HFF-Myc (cell line): ENCODE measurements around the gene CYP46A1.

Source experiments
- DNase-seq: peaks from one replicate; pipeline ENCODE4 v3.0.0-alpha.2; 2011; ENCODE audit warnings: low read depth; ENCODE audit errors: extremely low read depth
- H3K4me3 ChIP-seq: replicated peaks from 2 replicates; pipeline ENCODE4 v1.5.1; 2011; ENCODE audit warnings: low read depth, mild to moderate bottlenecking, control low read depth, low read length
- TF ChIP-seq, protein P1 (sequence below): IDR thresholded peaks from 2 replicates; pipeline ENCODE4 v1.5.1; 2012; ENCODE audit warnings: mild to moderate bottlenecking, low read depth, low read length, control low read depth; ENCODE audit errors: missing control alignments

Gene CYP46A1

DNA sequence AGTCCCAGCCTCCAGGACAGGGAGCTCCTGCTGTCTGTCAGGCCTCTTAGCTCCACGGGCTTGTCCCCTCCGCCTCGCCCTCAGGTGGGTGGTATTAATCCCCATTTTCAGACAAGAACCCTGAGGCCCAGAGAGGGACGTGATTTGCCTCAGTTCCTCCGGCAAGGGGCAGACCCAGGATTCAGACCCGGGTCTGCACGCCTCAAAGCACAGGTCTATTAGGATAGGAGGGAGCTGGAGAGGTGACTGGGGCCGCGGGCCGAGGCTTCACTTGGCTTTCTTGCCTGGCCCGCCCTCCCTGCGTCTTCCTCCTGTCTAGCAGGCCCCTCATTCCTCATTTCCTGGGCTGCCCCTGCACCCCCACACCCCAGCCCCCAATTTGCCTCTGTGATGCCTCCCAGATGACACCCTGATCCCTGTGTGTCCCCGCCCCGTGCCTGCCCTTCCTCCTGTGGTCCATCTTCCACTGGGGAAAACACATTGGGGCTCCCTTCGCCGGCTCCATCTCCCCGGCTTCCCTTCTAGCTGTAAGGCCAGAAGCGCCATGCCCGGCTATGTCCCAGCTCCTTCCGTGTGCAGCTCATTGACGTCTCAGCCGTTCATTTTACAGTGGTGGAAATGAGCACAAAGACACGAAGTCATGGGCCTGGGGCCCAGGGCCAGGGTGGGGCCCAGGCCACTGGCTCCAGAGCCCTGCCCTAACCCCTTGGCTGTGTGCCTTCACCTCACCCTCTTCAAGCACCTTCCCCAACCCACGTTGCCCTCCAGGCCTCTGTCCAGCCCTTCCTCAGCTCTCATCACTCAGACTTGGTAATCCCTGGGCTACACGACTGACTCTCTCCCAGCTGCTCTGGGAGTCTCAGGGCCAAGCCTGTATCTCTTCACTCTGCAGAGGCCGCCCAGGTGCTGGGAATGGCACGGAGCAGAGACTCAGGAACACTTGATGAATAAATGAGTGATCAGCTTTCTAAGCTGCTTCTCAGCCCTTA is 15.5 kb upstream of the CYP46A1 start:
- TF ChIP-seq, protein P1, sequence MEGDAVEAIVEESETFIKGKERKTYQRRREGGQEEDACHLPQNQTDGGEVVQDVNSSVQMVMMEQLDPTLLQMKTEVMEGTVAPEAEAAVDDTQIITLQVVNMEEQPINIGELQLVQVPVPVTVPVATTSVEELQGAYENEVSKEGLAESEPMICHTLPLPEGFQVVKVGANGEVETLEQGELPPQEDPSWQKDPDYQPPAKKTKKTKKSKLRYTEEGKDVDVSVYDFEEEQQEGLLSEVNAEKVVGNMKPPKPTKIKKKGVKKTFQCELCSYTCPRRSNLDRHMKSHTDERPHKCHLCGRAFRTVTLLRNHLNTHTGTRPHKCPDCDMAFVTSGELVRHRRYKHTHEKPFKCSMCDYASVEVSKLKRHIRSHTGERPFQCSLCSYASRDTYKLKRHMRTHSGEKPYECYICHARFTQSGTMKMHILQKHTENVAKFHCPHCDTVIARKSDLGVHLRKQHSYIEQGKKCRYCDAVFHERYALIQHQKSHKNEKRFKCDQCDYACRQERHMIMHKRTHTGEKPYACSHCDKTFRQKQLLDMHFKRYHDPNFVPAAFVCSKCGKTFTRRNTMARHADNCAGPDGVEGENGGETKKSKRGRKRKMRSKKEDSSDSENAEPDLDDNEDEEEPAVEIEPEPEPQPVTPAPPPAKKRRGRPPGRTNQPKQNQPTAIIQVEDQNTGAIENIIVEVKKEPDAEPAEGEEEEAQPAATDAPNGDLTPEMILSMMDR, result no peak
- H3K4me3 ChIP-seq, result no peak overlapping the region
- DNase-seq, result no peak

DNA sequence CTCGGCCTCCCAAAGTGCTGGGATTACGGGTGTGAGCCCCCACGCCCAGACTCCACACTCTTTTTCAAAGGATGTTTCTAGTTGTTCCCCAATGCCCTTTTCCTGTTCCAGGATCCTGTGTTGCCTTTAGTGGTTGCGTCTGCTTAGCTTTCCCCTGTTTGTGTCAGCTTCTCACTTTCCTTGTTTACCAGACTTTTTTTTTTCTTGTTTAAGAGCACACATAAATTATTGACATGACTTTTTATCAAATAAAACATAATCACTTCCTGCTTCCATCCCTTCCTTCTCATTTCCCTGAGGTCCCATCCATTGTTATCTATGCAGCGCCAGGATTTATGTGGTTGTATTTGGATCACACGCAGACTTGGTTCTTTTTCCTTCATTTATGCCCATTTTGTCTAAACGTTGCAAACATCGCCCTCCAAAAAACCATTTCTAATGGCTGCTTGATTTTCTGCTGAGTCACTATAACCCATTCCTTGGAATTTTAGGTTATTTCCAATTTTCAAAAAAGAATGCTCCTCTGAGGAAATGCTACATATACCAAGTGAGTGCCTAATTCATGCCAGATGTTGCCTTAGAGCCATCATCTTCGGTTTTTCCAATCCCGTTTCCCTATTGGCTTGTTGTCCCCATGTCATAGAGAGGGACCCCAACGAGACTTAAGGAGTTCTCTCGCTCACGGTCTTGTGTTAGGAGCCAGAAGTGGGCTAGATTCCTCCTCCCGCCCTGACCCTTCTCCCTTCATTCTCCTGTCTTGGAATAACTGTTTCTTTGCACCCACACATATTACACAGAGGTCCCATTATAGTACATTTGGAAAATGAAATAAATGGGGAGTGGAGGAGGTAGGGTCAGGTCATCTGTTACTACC is 13.5 kb upstream of the CYP46A1 start:
- DNase-seq, result peak; percentile 43
- TF ChIP-seq, protein P1, result no peak

DNA sequence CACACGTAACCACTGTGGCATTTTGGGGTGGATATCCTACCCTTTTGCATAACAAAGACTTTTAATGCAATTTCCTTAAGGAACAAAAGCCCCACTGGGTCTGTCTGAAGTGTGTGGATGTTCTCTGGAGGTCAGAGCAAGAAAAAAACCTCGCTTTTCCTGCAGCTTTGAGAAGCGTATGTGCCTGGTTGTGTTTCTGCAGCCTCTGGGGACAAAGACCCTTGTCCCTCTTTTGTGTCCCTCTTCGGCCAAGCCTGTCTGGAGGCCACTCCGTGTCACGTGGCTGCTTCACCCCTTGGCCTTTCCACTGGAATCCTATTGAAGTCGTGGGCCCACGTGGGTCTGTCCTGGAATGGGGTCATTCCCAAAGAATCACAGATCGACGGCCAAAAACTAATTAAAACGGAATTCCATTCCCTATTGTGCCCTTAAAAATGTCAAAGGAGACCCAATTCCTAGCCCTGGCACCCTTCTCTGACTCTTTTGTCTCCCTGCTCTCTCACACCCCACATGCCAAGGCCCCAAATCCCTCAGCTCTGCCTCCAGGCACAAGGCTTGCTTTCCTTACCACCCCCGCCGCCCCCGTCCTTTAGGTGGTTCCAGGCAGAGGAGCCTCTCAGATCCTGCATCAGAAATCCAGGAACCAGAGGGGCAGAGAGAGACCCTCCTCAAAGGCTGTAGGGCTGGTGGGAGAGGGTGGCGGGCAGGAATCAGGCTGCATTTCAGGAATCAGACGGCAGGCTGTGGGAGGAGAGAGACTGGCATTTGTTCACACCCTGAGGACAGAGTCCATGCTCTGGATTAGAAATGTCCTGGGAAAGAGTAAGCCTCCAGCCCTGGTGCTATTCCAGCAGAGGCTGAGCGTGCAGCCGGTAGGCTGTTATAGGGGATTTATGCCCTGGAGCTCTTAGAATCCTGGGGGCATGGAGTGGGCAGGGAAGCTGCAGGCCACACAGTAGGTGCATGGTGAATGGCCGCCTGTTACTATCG is 12.6 kb upstream of the CYP46A1 start:
- no peak for DNase-seq
- H3K4me3 ChIP-seq, result no peak overlapping the region
- TF ChIP-seq, protein P1, result no peak

More for the DNA sequence above, 13.5 kb upstream of the CYP46A1 start:
- H3K4me3 ChIP-seq, result no peak overlapping the region

DNA sequence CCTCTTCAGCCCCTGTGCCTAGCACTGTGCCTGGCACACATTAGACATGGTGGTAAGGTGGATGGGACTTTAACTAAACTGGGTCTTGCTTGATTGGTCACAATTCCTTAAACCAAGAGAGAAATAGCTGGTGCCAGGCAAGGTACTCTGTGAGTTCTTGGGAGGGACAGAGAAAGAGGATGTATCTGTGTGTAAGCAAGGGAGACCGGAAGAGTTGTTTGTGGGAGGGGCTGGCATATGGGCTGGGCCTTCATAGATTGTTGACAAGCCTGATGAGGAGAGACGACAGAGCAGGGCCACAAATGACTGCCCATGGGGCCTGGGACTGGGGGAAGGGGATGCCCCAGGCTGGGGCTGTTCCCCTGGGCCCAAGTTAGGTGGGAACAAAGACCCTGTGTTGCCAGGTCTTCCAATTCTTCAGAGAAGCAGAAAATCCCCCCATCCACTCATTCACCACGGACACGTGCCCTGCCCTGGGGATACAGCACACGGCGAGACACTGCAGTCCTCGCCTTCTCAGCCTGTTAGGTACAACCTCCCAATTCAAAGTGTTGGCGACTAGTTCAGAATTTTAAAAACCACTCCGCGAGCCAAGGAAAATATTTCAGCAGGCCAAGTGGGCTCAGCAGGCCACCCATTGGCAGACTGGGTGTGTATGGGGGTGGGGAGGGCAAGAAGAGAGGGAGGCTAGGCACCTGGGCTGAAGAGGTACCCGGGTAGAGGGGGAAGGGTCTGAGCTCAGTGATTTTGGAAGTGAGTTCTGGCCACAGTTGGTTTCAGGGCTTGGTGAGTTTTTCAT is 11.4 kb upstream of the CYP46A1 start:
- DNase-seq, result no peak
- TF ChIP-seq, protein P1, result no peak
- no peak overlapping the region for H3K4me3 ChIP-seq

DNA sequence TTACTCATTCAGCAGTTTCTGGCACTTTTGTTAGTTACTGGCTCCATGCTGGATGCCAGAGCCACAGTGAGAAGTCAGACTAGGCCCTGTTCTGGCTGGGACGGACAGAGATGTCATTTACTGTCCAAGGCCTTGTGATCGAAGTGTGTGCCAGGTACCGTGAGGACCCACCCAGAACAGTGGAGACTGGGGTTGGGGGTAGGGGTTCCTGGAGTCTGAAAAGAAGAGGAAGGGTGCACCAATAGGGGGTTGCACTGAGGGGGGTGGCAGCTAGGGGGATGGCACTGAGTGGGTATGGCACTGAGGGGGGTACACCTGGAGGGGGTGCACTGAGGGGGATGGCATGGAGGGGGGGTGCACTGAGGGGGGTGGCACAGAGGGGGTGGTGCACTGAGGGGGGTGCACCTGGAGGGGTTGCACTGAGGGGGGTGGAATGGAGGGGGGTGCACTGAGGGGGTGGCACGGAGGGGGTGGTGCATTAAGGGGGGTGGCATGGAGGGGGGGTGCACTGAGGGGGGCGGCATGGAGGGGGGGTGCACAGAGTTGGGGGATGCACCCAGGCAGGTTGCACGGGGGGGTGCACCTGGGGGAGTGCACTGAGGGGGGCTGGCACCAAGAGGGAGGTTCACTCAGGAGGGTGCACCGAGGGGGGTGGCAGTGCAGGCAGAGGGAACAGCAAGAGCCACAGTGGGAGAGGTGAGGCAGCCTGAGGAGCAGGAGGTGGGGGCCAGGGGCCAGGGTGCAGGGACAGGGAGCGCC is 10.6 kb upstream of the CYP46A1 start:
- no peak for DNase-seq
- no peak overlapping the region for H3K4me3 ChIP-seq
- TF ChIP-seq, protein P1, result no peak
